Measurements from ENCODE around the gene KIAA1328. TPM values are rescaled to one million over a fixed set of nuclear protein-coding genes. Genes with fewer than 3 reads are reported as not detected.

KIAA1328 gene
- polyA plus RNA-seq, 1 of the 3 experiments (the other 2 are of a cell fraction) = 2.6 TPM

GRCh38 chr18:37242091-37242490 is 413.2 kb downstream of the KIAA1328 start:
- TF ChIP-seq YY1 (IDR thresholded peaks at IDR 0.05; ENCODE audit: low read depth) = no peak
- TF ChIP-seq NRF1 (IDR thresholded peaks at IDR 0.05; ENCODE audit: low read depth, low read length) = no peak
- TF ChIP-seq REST (IDR thresholded peaks at IDR 0.05; ENCODE audit: low read depth, low read length) = no peak
- TF ChIP-seq MAX (IDR thresholded peaks at IDR 0.05; ENCODE audit: low read depth) = no peak
- TF ChIP-seq EP300 (IDR thresholded peaks at IDR 0.05; ENCODE audit: borderline replicate concordance in 1 of 2, low read depth in 1 of 2, low read length in 1 of 2) = no peak
- no peak for TF ChIP-seq MXI1 (IDR thresholded peaks at IDR 0.05; ENCODE audit: low read depth, low read length)
- no peak for TF ChIP-seq TCF12 (IDR thresholded peaks at IDR 0.05)
- TF ChIP-seq SIN3A (IDR thresholded peaks at IDR 0.05; ENCODE audit: borderline replicate concordance, low read depth, low read length) = no peak
- no peak for TF ChIP-seq TAF1 (IDR thresholded peaks at IDR 0.05; ENCODE audit: borderline replicate concordance, low read depth, low read length)
- no peak for TF ChIP-seq IRF3 (IDR thresholded peaks at IDR 0.05; ENCODE audit: low read depth, low read length)
- TF ChIP-seq FOXM1 (IDR thresholded peaks at IDR 0.05; ENCODE audit: low read depth) = no peak
- TF ChIP-seq USF1 (IDR thresholded peaks at IDR 0.05; ENCODE audit: borderline replicate concordance, low read depth) = no peak
- TF ChIP-seq TEAD4 (IDR thresholded peaks at IDR 0.05; ENCODE audit: borderline replicate concordance, insufficient read depth) = no peak
- no peak for TF ChIP-seq EZH2phosphoT487 (IDR thresholded peaks at IDR 0.05; ENCODE audit: borderline replicate concordance, low read depth)
- no peak for TF ChIP-seq PBX3 (IDR thresholded peaks at IDR 0.05)
- TF ChIP-seq GABPA (IDR thresholded peaks at IDR 0.05; ENCODE audit: low read depth) = no peak
- no peak for TF ChIP-seq CTCF (IDR thresholded peaks at IDR 0.05)
- no peaks in the 10 kb centered on the region for H3K79me2 ChIP-seq (ENCODE audit: insufficient read depth)
- CTCF ChIA-PET = interaction anchor here (0.6 kb wide), 1 partner anchor 1857 kb away, joined by 3 read pairs; no protein-coding TSS in a partner anchor
- no peak overlapping the region for H2AFZ ChIP-seq (ENCODE audit: low read depth)
- 63% methylated on average over 6 of the region's 6 CpGs for whole genome bisulfite sequencing (ENCODE audit: low lambda C conversion rate)
- no peak overlapping the region for H3K4me2 ChIP-seq
- H3K36me3 ChIP-seq (replicated peaks in 1 of 2; ENCODE audit: control insufficient read depth in 1 of 2, insufficient read depth in 2 of 2, low read length in 1 of 2) = no peaks in the 10 kb centered on the region
- H3K27ac ChIP-seq (ENCODE audit: low read depth in 2 of 2, low read length in 1 of 2) = no peak overlapping the region
- H3K9me2 ChIP-seq = no peaks in the 10 kb centered on the region
- no peaks in the 10 kb centered on the region for H4K20me1 ChIP-seq (ENCODE audit: insufficient read depth)
- no peaks in the 10 kb centered on the region for H3F3A ChIP-seq (replicated peaks; ENCODE audit: insufficient read depth)
- H3K27me3 ChIP-seq (ENCODE audit: insufficient read depth) = no peaks in the 10 kb centered on the region
- no peak overlapping the region for H3K9ac ChIP-seq
- H3K4me1 ChIP-seq (ENCODE audit: control insufficient read depth in 1 of 2, insufficient read depth in 2 of 2, low read depth in 1 of 2, low read length in 1 of 2) = peaks cover 0 to 8% of the 10 kb centered on the region in 2 experiments; a peak in 1 of 4 replicates
- POLR2A ChIA-PET = no interaction called here
- H3K4me3 ChIP-seq (ENCODE audit: low read depth in 2 of 2, low read length in 1 of 2) = no peak overlapping the region
- H3K9me3 ChIP-seq = no peaks in the 10 kb centered on the region
- no peak for DNase-seq

All from SK-N-SH (cell line).